G401 (cell line): Measurements from ENCODE around the gene NRN1. TPM values are rescaled to one million over a fixed set of nuclear protein-coding genes. Genes with fewer than 3 reads are reported as not detected.
"Not testable (repeated sequence)": the region's sequence is repeated elsewhere in the genome, so short reads cannot be mapped to it uniquely, and the experiment has no call there.

Experiments
- DNase-seq: peaks from one replicate; pipeline ENCODE4 v3.0.0-alpha.2; 2015; ENCODE audit warnings: low spot score
- in situ Hi-C: cut with HindIII; loops from 2 replicates; pipeline ENCODE4 v1.10.0; 2016; ENCODE audit warnings: low sequenced_read_pairs, mixed read lengths
- total RNA-seq: library from RNA; depleted of rRNA; stranded (reverse); fragments of >200 nt; shearing (Covaris generic); gene quantifications from 2 replicates; pipeline ENCODE4 v1.2.3, GENCODE V29; 2014

Gene NRN1
- total RNA-seq, 1 experiment from 2014 or later = not detected

DNA sequence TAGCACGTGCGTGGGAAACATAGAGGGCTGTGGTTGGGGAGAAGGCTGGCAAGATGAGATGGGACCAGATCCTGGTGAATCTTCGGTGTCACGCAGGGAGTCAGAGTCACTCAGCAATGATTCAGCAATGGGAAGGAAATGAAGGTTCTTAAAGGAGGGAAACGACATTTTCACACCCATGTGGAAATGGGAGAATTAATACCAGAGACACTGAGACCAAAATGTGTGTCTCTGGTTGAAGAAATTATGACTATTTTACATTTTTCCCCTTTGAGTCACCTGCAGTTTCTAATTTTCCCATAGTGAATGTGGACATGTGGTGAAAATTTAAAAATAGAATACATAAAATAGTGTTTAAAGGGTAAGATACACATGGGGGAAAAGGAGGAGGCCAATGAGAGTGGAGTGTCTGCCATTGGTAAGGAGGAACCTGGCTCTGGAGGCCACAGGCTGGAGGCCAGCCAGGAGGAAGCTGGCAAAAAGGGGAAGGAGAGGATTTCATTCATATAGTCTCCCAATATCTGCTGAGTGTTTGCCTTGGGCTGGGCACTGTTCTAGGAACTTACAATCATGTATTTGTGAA lies 17.5 kb downstream of the NRN1 start:
- in situ Hi-C loops = no loop called here
- no peak for DNase-seq

DNA sequence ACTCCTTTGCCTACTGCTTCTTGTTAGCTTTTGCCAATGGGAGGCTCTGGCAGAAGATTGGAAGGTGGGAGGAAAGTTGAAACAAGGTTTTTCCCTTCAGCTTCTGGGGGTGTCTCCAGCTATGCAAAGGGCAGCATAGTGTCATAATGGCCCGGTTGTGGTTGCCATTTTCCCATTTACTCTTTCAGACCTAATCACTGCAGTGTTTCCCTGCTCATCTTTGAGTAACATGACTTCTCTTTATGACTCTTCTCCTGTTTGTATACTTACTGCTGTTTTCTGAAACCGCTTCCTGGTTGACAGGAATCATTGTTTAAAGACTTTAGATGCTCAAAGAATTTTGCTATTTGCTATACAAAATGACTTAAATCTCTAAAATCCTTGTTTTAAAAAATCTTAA lies 19.9 kb downstream of the NRN1 start:
- no peak for DNase-seq
- in situ Hi-C loops = no loop called here

DNA sequence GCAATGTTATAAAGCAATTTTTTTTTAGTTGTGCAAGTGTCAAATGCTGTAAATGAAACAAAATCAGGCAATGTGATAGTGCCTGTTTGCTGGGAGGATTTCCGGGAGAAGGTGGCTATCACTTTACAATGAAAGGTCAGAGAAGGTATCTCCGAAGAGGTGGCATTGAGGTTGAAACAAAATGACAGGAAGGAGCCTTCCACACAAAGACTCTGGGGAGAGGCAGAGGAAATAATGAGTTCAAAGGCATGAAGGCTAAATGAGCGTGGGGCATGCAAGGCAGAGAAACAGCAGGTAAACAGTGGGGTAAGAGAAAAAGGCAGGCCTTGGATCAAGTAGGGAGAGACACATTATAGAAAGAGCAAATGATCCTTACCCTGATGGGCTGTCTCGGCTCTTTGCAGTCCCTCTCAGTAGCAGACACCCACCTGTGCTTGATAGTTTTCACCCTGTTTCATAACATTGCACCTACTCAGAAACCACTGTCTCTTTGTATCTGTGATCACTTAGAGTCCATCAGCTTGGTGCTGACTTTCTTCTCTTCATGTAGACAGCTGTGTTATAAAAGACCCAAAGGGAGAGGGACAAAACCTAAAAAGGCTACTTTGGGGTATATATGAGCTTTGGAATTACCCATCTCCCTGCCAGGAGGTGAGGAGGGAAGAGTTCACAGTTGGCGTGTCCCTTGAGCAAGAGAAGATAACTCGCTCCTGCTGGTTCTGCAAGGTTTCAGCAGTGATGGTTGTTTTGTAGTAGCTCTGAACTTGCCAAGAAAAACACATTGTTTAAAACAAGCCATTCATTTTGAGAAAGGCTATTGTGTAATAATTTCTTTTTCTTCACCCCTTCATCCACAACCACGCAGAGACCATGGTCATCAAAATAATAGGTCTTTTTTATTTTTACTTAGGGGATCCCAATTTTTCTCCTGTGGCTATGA lies 22.3 kb downstream of the NRN1 start:
- in situ Hi-C loops = no loop called here
- no peak for DNase-seq

DNA sequence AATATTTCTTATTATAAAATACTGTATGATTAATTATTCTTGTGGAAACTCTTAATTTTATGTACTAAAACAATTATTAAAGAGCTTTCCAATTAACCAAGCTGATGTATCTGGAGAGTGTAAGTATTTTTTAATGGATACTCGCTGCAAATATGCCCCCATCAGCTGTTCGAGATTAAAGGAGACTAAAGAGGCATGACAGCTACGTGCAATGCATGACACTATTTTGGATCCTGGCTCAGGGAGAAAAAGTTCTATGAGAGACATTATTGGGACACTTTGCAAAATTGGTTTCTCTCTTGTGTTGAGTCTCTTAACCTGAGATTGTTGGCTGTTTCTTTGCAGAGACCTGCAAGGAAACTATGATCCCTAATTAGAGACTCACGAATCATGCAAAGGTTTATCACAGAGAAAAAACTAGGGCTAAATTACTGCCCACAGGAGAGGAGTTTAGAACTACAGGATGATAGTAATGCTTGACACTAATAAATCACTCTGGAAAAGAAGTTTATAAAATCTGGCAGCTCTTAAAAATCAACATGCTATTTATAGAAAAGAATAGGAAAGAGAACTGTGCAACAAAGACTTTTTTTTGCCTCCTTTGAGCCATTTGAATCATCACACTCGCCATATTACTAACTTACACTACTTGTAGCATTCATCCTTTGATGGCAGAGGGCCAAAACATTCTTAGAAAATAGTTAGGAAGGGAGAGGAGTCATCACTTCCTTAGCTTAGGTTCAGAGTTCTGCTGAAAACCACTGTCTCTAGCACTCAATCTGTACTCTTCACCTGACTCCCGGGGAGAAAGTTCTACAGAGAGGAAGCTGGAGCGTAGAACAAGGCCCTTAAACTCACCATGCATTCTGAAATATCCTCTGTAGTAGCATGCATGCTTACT lies 25.3 kb downstream of the NRN1 start:
- in situ Hi-C loops = no loop called here

GRCh38 chr6:5979650-5980420 lies 26.9 kb downstream of the NRN1 start:
- in situ Hi-C loops = no loop called here
- no peak for DNase-seq

More for the DNA sequence above, 25.3 kb downstream of the NRN1 start:
- DNase-seq = no peak

DNA sequence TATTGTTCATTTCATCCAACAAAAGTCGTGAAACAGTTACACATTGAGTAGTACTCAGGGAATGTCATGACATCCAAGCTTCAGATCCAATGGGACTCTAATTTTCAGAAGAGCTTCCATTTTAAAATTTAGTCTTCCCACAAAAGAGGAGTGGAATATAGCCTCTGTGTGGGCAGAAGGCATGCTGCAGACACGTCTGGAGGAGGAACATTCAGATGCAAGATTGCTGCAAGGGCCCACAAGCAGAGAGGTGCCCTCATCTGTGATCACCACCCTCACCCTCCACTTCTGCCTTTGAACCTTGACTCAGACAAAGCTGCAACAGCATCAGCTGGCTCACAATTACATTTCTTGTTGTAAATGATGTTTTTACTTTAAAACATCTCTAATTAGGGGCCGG lies 29.9 kb downstream of the NRN1 start:
- in situ Hi-C loops = no loop called here
- DNase-seq = no peak

GRCh38 chr6:5968817-5969734 lies 37.6 kb downstream of the NRN1 start:
- in situ Hi-C loops = no loop called here
- peak; percentile 79 for DNase-seq

DNA sequence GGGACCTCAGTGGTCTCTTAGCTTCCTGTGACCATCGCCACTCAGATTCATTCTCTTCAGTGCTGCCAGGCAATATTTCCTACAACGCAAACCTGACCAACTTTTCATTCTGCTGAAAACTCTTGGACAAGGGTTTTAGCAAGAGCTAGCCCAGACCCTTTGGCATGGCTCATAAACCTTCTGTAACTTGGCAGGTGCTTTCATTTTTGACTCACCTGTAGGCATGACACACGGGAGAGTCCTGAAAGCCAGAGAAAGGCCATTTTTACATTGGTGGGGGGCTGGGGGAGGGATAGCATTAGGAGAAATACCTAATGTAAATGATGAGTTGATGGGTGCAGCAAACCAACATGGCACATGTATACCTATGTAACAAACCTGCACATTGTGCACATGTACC lies 38.7 kb downstream of the NRN1 start:
- in situ Hi-C loops, DNase-seq: not testable (repeated sequence)

GRCh38 chr6:5967594-5967993 lies 39.1 kb downstream of the NRN1 start:
- in situ Hi-C loops = no loop called here
- no peak for DNase-seq

- DNase-seq = no peak
- in situ Hi-C loops = no loop called here
Observed at GRCh38 chr6:5962794-5963193, 43.9 kb downstream of the NRN1 start.

DNA sequence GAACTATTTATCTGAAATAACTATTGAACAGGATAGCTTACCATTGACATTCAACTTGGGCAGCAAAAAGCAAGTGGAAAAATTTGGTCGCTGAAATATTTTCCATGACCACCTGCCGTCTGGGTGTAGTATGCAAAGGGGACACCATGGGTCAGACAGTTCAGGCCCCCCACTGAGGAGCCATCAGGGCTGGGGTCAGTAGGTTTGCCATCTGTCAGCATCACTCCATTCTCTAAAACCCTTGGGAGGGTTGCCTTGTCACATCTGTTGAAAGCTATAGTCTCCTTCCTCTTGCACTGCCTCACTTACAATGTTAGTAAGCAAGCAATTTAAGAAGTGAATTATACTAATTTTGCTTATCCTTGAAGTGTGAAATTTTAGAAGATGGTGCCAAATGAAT lies 44.9 kb downstream of the NRN1 start:
- DNase-seq = no peak
- in situ Hi-C loops = no loop called here

DNA sequence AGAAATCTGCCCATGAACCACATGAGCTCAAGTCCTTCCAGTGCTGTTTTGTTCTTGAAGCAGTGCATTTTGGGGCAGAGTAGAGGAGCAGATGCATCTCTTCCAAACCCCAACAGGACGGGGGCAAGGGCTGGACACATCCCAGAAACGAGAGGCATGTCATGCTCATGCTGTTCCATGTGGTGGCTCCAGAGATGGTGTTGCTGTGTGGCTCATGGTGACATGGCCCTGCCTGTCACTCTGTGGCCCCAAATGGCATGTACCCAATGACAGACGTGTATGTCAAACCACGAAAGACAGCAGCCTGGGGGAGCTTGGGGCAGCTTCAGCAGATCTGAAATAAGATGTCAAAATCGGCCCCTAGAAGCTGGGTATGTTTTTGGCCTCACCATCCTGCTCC lies 46.3 kb downstream of the NRN1 start:
- in situ Hi-C loops = no loop called here

GRCh38 chr6:5958921-5959320 lies 47.8 kb downstream of the NRN1 start:
- DNase-seq = no peak
- in situ Hi-C loops = no loop called here

More for the DNA sequence above, 46.3 kb downstream of the NRN1 start:
- no peak for DNase-seq

- no peak for DNase-seq
- in situ Hi-C loops = no loop called here
Observed at GRCh38 chr6:5956939-5957338, 49.8 kb downstream of the NRN1 start.

- DNase-seq = peak; percentile 18
- in situ Hi-C loops = no loop called here
Observed at GRCh38 chr6:5950361-5950785, 56.4 kb downstream of the NRN1 start.
